PC-3 (cell line): ENCODE results near the gene U2SURP. TPM values are rescaled to one million over a fixed set of nuclear protein-coding genes. Genes with fewer than 3 reads are reported as not detected.
A peak's percentile ranks its signal among the peaks of the same experiment; 100 is the strongest.

ENCODE experiments used
- ATAC-seq: fragments of 200-7000 bp; cut with Tn5 transposase; 2 replicates; pipeline ENCODE4 v1.9.1; 2020; ENCODE audit warnings: mild to moderate bottlenecking, moderate library complexity
- BruUV-seq: library from RNA; stranded (reverse); fragments of 400-500 nt; replicated peaks from 2 replicates; lab custom pipeline; 2021; lab: Mats Ljungman, UMichigan
- CTCF ChIA-PET: fragments of 300-600 bp; sonication (Branson Sonifier 250); formaldehyde crosslinking; loops from one replicate; lab custom pipeline; 2022; ENCODE audit warnings: antibody characterized with exemption; lab: Charles Lee
- POLR2A ChIA-PET: fragments of 300-600 bp; sonication (Branson Sonifier 250); formaldehyde crosslinking; loops from one replicate; lab custom pipeline; 2022; ENCODE audit warnings: antibody characterized with exemption; ENCODE audit not compliant: unreplicated experiment; lab: Charles Lee
- DNase-seq: peaks from one replicate; pipeline ENCODE4 v3.0.0-alpha.2; 2015
- H2AFZ ChIP-seq: fragments of 300-600 bp; sonication (generic); 2 replicates; pipeline ENCODE4 v1.6.0; 2016; ENCODE audit warnings: antibody characterized with exemption, low read length
- H3F3A ChIP-seq: fragments of 300-600 bp; sonication (generic); one replicate; pipeline ENCODE4 v1.6.0; 2017; ENCODE audit warnings: antibody characterized with exemption, low read length, control low read depth, mild to moderate bottlenecking; ENCODE audit not compliant: unreplicated experiment
- H3K27ac ChIP-seq: fragments of 300-600 bp; sonication (generic); 2 replicates; pipeline ENCODE4 v1.5.1; 2016; ENCODE audit warnings: mild to moderate bottlenecking, low read length
- H3K27me3 ChIP-seq: fragments of 300-600 bp; sonication (generic); 2 replicates; pipeline ENCODE4 v1.6.1; 2016; ENCODE audit warnings: low read length, mixed read lengths
- H3K36me3 ChIP-seq: fragments of 300-600 bp; sonication (generic); 2 replicates; pipeline ENCODE4 v1.6.1; 2016; ENCODE audit warnings: low read depth, mixed run types, low read length, mixed read lengths
- H3K4me1 ChIP-seq: fragments of 300-600 bp; sonication (generic); 2 replicates; pipeline ENCODE4 v1.5.1; 2016; ENCODE audit warnings: low read length; ENCODE audit not compliant: insufficient read depth
- H3K4me2 ChIP-seq: fragments of 300-600 bp; sonication (generic); 2 replicates; pipeline ENCODE4 v1.6.0; 2016; ENCODE audit warnings: low read length
- H3K4me3 ChIP-seq: fragments of 300-600 bp; sonication (generic); 2 replicates; pipeline ENCODE4 v1.5.1; 2016; ENCODE audit warnings: mild to moderate bottlenecking, low read length, mixed read lengths
- H3K79me2 ChIP-seq: fragments of 300-600 bp; sonication (generic); 2 replicates; pipeline ENCODE4 v1.6.1; 2017; ENCODE audit warnings: low read length, mixed read lengths
- H3K9ac ChIP-seq: fragments of 300-600 bp; sonication (generic); 2 replicates; pipeline ENCODE4 v1.6.0; 2016; ENCODE audit warnings: mild to moderate bottlenecking, low read length
- H3K9me2 ChIP-seq: fragments of 300-600 bp; sonication (generic); replicated peaks from 2 replicates; pipeline ENCODE4 v1.6.1; 2016; ENCODE audit warnings: mixed run types, low read length, mixed read lengths
- H3K9me3 ChIP-seq: fragments of 300-600 bp; sonication (generic); 2 replicates; pipeline ENCODE4 v1.6.1; 2016; ENCODE audit warnings: low read length, mixed read lengths
- H4K20me1 ChIP-seq: fragments of 300-600 bp; sonication (generic); 2 replicates; pipeline ENCODE4 v1.6.1; 2016; ENCODE audit warnings: low read length, mixed read lengths
- CTCF ChIP-seq: fragments of 300-600 bp; sonication (generic); conservative IDR thresholded peaks from 2 replicates; pipeline ENCODE4 v1.5.1; 2017; ENCODE audit warnings: antibody characterized with exemption, low read depth, mild to moderate bottlenecking, low read length
- EZH2 ChIP-seq: fragments of 300-600 bp; sonication (generic); IDR thresholded peaks from one replicate; pipeline ENCODE4 v1.6.1; 2017; ENCODE audit warnings: antibody characterized with exemption, mild to moderate bottlenecking, low read length; ENCODE audit not compliant: unreplicated experiment
- EZH2phosphoT487 ChIP-seq: fragments of 300-600 bp; sonication (generic); IDR thresholded peaks from 2 replicates; pipeline ENCODE4 v1.6.1; 2018; ENCODE audit warnings: mild to moderate bottlenecking, antibody characterized with exemption, low read length, borderline replicate concordance
- intact Hi-C: fragments of 100-400 bp; cut with micrococcal nuclease; formaldehyde crosslinking; loops from 2 replicates; pipeline ENCODE4 v1.9.0; 2023
- total RNA-seq: library from RNA; depleted of rRNA; stranded (reverse); fragments of >200 nt; gene quantifications from 2 replicates; pipeline ENCODE4 v1.2.3, GENCODE V29; 2014

The U2SURP gene
- total RNA-seq, 1 experiment from 2014 or later = 81.1 TPM

- H3K36me3 ChIP-seq = 0 out of 2 replicates have a peak, but pooled peaks cover 2% of the 10 kb centered on the region
- CTCF ChIA-PET = no interaction called here
- no peaks in the 10 kb centered on the region for H3K4me1 ChIP-seq
- BruUV-seq = TSS peak; percentile 14
- no peaks in the 10 kb centered on the region for H3K79me2 ChIP-seq
- TF ChIP-seq EZH2phosphoT487 = no peak
- TF ChIP-seq EZH2 = no peak
- no peak for TF ChIP-seq CTCF
- H3K9me3 ChIP-seq = no peaks in the 10 kb centered on the region
- no peak overlapping the region for H3K27ac ChIP-seq
- ATAC-seq (no peak), DNase-seq (no peak)
- intact Hi-C loops = no loop called here
- H4K20me1 ChIP-seq = no peaks in the 10 kb centered on the region
- H3K4me2 ChIP-seq = no peak overlapping the region
- H3F3A ChIP-seq = no peaks in the 10 kb centered on the region
- no peaks in the 10 kb centered on the region for H3K9me2 ChIP-seq
- H2AFZ ChIP-seq = no peak overlapping the region
- POLR2A ChIA-PET = no interaction called here
- no peak overlapping the region for H3K4me3 ChIP-seq
- H3K9ac ChIP-seq = no peak overlapping the region
- H3K27me3 ChIP-seq = no peaks in the 10 kb centered on the region
These were observed 64.7 kb downstream of the U2SURP start for GRCh38 chr3:143066033-143066432.

- Histone ChIP-seq H3F3A (no peaks in the 10 kb centered on the region), H2AFZ (no peak overlapping the region), H3K27ac (no peak overlapping the region), H3K9ac (no peak overlapping the region), H3K9me3 (no peaks in the 10 kb centered on the region), H3K79me2 (no peaks in the 10 kb centered on the region), H3K9me2 (no peaks in the 10 kb centered on the region), H4K20me1 (no peaks in the 10 kb centered on the region), H3K36me3 (no peaks in the 10 kb centered on the region), H3K27me3 (no peaks in the 10 kb centered on the region), H3K4me3 (no peak overlapping the region), H3K4me2 (no peak overlapping the region), H3K4me1 (no peaks in the 10 kb centered on the region)
- ATAC-seq (no peak), DNase-seq (no peak)
- POLR2A ChIA-PET = no interaction called here
- intact Hi-C loops = no loop called here
- TF ChIP-seq EZH2 = no peak
- no peak for TF ChIP-seq CTCF
- TF ChIP-seq EZH2phosphoT487 = no peak
- no TSS peak for BruUV-seq
- CTCF ChIA-PET = no interaction called here
These were observed 65.8 kb downstream of the U2SURP start for GRCh38 chr3:143067201-143067600.

- H3K4me2 ChIP-seq = no peak overlapping the region
- no peak overlapping the region for H3K27ac ChIP-seq
- no peak overlapping the region for H3K9ac ChIP-seq
- H3K9me2 ChIP-seq = no peaks in the 10 kb centered on the region
- H4K20me1 ChIP-seq = no peaks in the 10 kb centered on the region
- BruUV-seq = no TSS peak
- no peaks in the 10 kb centered on the region for H3F3A ChIP-seq
- H3K79me2 ChIP-seq = no peaks in the 10 kb centered on the region
- POLR2A ChIA-PET = no interaction called here
- TF ChIP-seq EZH2phosphoT487 (no peak), CTCF (no peak), EZH2 (no peak)
- CTCF ChIA-PET = no interaction called here
- H3K4me1 ChIP-seq = no peaks in the 10 kb centered on the region
- no peak for DNase-seq
- ATAC-seq = no peak
- H3K27me3 ChIP-seq = no peaks in the 10 kb centered on the region
- no peak overlapping the region for H2AFZ ChIP-seq
- no peak overlapping the region for H3K4me3 ChIP-seq
- H3K9me3 ChIP-seq = no peaks in the 10 kb centered on the region
- intact Hi-C loops = no loop called here
- no peaks in the 10 kb centered on the region for H3K36me3 ChIP-seq
These were observed 66.7 kb downstream of the U2SURP start for GRCh38 chr3:143068059-143068458.
